Right hindlimb (tissue), 1 donor: ENCODE results near the gene EPRS1.
"Not testable (repeated sequence)": the region's sequence is repeated elsewhere in the genome, so short reads cannot be mapped to it uniquely, and the experiment has no call there.

Source experiments
- DNase-seq: peaks from one replicate; pipeline ENCODE4 v3.0.0-alpha.2; 2018

The EPRS1 gene

DNA sequence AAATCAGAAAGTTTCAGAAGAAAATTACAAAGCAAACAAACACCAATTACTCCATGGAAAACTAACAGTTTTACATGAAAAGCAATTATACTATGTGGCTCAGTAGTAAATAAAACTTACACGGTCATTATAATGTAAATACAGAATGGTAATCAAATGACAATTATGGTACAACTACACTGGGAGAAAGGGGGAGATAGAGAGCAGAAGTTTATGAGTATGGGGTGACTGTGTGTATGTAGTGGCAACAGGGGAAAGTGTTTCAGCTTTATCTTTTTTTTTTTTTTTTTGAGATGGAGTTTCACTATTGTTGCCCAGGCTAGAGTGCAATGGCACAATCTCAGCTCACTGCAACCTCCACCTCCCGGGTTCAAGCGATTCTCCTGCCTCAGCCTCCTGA, 8.5 kb downstream of the EPRS1 start:
- not testable (repeated sequence) for DNase-seq

DNA sequence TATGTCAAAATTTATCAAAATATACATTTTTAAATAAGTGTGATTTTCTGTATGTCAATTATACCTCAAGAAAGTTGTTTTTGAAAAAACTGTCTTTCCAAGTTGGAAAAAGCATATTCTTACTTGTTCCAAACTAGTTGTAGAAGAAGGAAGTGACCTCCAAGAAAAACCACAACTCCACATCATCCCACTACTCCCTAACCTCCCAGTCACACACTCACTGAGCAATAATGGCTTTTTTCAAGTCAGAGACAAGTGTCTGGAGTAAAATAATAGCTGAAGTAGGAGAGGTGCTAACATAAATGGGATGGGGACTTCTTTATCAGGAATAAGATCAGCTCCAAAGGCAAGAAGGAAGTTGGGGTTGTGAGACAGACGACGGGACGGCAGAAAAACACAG, 13.4 kb downstream of the EPRS1 start:
- no peak for DNase-seq

DNA sequence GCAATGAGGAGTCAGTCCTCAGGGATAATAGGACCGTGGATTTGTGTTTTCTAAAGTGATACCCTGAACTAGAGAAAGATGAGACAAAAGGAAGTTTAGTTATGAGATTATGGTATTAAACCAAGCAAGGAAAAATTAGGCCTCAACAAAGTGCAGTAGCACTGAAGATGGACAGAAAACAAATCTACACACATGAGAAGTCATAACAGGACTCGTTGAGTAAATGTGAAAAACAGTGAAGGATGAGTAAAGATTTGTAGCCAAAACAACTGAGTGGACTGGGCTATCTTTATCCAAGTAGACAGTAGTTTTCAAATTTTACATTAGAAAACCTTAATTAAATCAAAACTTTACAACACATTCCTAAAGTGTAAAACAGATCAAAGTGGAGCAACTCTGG, 15.0 kb downstream of the EPRS1 start:
- DNase-seq: no peak

DNA sequence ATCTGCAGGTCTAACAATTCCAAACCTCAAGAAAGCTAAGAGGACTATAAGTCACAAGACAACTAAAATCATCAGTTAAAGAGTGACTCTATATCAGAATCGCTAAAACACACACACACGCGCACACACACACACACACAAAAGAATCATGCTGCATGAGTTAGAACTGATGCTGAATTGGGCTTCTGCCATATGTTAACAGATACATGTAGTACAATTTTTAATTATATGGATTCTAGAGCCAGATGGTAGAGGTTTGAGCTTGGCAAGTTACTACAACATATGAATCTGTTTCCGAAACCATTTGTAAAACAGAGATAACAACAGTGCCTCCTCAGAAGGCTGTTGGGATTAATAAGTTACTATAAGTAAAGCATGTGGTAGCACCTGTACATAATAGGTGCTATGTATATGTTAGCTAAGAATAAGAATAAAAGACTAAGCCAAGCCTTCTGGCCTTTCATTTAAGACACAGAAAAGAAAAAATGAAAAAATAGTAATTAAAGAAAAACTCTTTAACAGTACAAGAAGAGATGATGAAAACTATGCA, 17.9 kb downstream of the EPRS1 start:
- DNase-seq: no peak

DNA sequence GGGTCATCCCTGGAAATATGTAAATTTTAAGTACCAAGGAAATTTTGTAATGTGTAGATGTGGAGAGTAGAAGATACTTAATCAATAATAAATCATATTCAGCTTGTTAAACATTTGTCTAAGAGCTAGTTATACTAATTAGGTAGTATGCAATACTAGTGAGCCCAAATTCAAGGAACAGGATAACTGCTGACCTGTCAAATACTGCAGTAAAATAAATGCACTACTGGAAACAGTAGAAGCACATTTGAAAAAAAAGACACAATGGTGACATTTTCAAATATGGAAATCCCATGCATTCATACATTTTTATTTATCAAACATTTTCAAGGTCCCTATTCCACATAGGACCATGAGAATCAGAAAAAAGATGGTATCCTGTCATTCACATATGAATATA, 27.2 kb downstream of the EPRS1 start:
- no peak for DNase-seq

DNA sequence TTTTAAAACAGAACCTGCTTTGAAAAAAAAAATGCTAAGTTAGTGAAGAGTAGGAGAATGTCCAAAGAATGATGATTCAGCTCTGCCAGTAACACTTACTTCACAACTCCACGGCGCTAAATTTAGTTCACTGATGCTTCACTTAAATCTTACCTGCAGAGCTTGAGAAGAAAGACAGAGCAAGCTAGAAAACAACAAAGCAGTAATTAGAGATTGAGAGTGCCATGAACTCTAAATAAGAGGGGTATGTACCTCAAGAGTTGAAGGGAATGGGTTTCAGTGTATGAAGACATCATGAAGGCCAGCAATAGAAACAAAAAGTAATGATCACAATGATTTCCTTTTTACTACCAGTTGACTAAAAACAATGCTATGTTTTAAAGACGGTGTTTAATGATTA, 32.8 kb downstream of the EPRS1 start:
- DNase-seq: no peak

DNA sequence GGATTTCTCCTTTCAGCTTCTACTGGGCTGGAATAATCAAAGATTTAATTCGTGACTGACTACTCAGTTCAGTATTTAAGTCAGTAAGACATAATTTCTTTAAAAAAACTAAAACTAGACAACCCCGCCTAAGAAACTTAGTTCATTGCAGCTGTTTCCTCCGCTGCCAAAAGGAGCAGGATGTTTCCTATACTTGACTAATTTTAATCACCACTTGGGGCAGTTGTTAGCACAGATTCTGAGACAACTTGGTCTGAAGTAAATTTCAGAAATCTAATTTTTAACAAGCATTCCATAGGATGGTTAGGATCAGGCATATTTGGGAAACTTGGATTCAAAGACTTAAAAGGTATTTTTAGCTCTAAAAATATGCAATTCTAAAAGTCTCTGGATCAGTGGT, 34.0 kb downstream of the EPRS1 start:
- peak; percentile 35 for DNase-seq

DNA sequence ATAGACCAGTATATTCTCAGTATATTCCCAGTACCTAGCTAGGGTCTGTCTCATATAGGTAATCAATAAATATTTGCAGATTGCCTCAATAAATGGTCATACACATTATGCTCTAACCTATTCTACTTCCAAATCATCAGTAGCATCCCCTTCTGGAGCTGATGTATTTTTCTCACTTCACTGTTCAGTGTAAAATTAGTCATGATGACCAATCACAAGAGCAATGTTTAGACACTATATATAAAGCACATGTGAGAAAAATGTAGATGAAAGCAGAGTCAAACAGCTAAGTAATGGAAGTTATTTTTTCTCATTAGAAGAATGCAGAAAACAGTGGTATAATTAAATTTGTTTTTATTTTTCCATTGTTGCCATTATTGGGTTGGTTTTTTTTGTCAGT, 34.7 kb downstream of the EPRS1 start:
- DNase-seq: no peak

DNA sequence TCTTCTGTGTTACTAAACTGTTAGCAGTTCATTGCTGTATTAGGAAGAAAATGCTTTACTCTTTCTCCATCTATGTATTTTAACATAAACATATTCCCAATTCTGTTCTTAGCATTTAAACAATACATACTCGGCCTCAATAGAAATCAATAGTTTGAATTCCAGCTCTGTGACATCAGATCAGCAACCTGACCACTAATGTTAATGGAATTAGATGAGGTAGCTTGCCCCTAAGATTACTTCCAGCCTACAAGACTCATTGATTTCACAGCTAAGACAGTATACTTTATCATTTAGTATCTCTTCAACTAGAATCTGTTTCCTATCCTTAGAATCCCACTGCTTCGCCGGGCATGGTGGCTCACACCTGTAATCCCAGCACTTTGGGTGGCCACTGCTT, 38.9 kb downstream of the EPRS1 start:
- DNase-seq: no peak

DNA sequence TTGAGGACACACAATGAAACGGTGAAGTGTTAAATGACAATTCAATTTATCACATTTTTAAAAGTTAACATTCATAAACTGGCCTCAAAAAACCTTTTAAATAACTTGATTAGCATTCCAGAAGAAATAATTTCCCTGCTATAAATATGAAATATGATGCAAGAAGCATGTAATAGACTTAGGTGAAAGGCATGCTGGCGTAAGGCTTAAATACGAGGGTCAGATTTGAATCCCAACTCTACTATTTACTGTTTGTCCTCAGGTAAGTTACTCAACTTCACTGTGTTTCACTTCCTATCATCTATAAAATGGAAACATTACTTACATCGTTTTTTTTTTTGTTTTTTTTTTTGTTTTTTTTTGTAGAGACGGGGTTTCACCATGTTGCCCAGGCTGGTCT, 40.8 kb downstream of the EPRS1 start:
- DNase-seq: no peak

DNA sequence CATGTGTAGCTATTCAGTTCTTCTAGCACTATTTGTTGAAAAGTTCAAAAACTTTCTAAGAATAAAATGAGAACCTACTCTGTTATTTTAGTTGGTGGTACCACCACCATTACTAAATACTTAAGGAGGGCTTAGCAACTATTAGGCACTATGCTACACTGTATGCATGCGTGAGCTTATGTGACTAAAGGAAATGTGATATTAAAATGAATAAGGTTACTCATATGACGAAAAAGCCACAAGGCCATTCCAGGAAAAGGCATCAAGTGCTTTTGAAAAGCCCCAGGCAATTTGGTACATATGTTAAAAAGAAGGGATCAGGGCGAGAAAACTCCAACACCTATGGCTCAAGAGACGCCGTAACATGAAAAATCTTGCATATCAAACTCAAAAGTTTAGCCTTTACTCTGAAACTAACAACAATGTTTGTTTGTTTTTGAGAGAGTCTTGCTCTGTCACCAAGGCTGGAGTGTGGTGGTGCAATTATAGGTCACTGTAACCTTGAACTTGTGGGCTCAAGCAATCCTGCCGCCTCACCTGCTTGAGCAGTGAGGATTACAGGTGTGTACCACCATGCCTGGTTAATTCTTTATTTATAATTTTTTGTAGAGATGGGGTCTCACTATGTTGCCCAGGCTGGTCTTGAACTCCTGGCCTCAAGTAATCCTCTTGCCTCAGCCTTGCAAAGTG, 42.5 kb downstream of the EPRS1 start:
- DNase-seq: no peak

DNA sequence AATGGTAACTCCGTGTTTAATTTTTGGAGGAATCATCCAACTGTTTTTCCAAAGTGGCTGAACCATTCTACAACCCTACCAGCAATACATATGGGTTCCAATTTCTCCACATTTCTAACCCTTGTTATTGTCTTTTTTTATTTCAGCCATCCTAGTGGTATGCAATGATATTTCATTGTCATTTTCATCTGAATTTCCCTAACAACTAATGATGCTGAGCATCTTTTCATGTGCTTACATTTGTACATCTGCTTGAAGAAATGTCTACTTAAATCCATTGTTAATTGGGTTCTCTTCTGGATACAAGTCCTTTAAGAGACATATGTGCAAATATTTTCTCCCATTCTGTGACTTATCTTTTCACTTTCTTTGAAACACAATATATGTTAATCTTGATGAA, 43.3 kb downstream of the EPRS1 start:
- no peak for DNase-seq

DNA sequence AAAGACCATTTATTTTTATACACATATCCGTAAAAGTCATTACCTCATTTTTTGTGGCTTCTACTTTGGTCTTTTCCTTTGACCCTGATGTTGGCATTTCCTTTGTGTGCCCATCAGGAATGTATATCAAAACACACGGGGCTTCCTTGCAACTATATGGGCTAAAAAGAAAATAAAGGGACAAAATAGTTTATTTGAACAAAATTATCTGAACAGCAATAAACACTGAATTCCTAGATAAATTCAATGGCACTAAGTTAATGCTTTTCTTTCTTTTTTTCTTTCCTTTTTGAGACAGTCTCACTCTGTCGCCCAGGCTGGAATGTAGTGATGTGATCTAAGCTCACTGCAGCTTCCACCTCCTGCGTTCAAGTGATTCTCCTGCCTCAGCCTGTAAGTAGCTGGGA, 45.2 kb downstream of the EPRS1 start:
- no peak for DNase-seq

DNA sequence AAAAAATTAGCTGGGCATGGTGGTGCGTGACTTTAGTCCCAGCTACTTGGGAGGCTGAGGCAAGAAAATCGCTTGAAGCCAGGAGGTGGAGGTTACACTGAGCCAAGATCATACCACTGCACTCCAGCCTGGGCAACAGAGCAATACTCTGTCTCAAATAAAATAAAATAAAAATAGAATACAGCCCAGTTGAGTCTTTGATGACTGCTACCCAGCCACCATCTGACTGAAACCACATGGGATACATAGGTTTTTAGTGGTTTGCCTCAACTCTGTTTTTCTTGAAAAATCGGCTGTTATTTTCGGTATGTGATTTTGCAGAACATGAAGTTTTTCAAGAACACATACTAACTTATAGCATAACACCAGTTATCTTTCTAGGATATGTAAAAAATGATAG, 46.5 kb downstream of the EPRS1 start:
- DNase-seq: no peak
